IMR-90 (cell line): ENCODE results near the gene TCF7L1. TPM values are rescaled to one million over a fixed set of nuclear protein-coding genes. Genes with fewer than 3 reads are reported as not detected.

Experiments used
- ATAC-seq: fragments of 200-7000 bp; cut with Tn5 transposase; 2 replicates; pipeline ENCODE4 v1.9.1; 2020; ENCODE audit warnings: low read depth, mild to moderate bottlenecking, moderate library complexity
- BruUV-seq: library from RNA; stranded (reverse); fragments of 400-500 nt; replicated peaks from 2 replicates; lab custom pipeline; 2021; lab: Mats Ljungman, UMichigan
- CTCF ChIA-PET: fragments of 300-600 bp; formaldehyde crosslinking; extraction: SDS; loops from one replicate; lab custom pipeline; 2021; ENCODE audit warnings: antibody characterized with exemption; lab: Yijun Ruan, JAX
- POLR2A ChIA-PET: fragments of 300-600 bp; sonication (Branson Sonifier 250); formaldehyde crosslinking; loops from one replicate; lab custom pipeline; 2022; ENCODE audit warnings: antibody characterized with exemption; ENCODE audit not compliant: unreplicated experiment; lab: Charles Lee
- DNase-seq: peaks from one replicate; pipeline ENCODE4 v3.0.0; 2013
- H2AFZ ChIP-seq: replicated peaks from 2 replicates; pipeline ENCODE3; 2013; ENCODE audit warnings: low read length, mild to moderate bottlenecking; ENCODE audit not compliant: poor library complexity
- H2AK5ac ChIP-seq: 2 replicates; pipeline ENCODE4 v1.6.1; 2013; ENCODE audit warnings: low read depth, low read length, inconsistent platforms
- H2AK9ac ChIP-seq: replicated peaks from 2 replicates; pipeline ENCODE3; 2013; ENCODE audit warnings: mild to moderate bottlenecking, low read depth, low read length, moderate library complexity; ENCODE audit not compliant: poor library complexity
- H2BK120ac ChIP-seq: 2 replicates; pipeline ENCODE4 v1.6.1; 2013; ENCODE audit warnings: low read depth, low read length, inconsistent platforms
- H2BK15ac ChIP-seq: 3 replicates; pipeline ENCODE4 v1.6.1; 2013; ENCODE audit warnings: low read depth, low read length, inconsistent platforms
- H2BK20ac ChIP-seq: 2 replicates; pipeline ENCODE4 v1.6.1; 2013; ENCODE audit warnings: low read depth, mild to moderate bottlenecking, inconsistent platforms, low read length, moderate library complexity
- H2BK5ac ChIP-seq: 2 replicates; pipeline ENCODE4 v1.6.1; 2013; ENCODE audit warnings: mild to moderate bottlenecking, low read depth, low read length, inconsistent platforms; ENCODE audit not compliant: poor library complexity, severe bottlenecking
- H3K14ac ChIP-seq: replicated peaks from 2 replicates; pipeline ENCODE4 v1.6.1; 2013; ENCODE audit warnings: low read depth, low read length, inconsistent platforms
- H3K18ac ChIP-seq: 2 replicates; pipeline ENCODE4 v1.6.1; 2013; ENCODE audit warnings: low read depth, low read length, control low read depth
- H3K23ac ChIP-seq: 2 replicates; pipeline ENCODE4 v1.6.1; 2013; ENCODE audit warnings: low read depth, low read length, inconsistent platforms
- H3K27ac ChIP-seq: 2 replicates; pipeline ENCODE4 v1.5.1; 2013; ENCODE audit warnings: mild to moderate bottlenecking, control low read depth, low read length; ENCODE audit not compliant: insufficient read depth
- H3K27me3 ChIP-seq: 2 replicates; pipeline ENCODE4 v1.6.1; 2013; ENCODE audit warnings: low read length; ENCODE audit not compliant: control insufficient read depth, insufficient read depth
- H3K36me3 ChIP-seq: 2 replicates; pipeline ENCODE4 v1.6.1; 2013; ENCODE audit warnings: low read length, mixed read lengths; ENCODE audit not compliant: control insufficient read depth, insufficient read depth
- H3K4ac ChIP-seq: 2 replicates; pipeline ENCODE4 v1.6.1; 2013; ENCODE audit warnings: low read depth, low read length, inconsistent platforms
- H3K4me1 ChIP-seq: 2 replicates; pipeline ENCODE4 v1.6.1; 2013; ENCODE audit warnings: low read length, mixed read lengths; ENCODE audit not compliant: control insufficient read depth, insufficient read depth
- H3K4me2 ChIP-seq: 2 replicates; pipeline ENCODE4 v1.6.1; 2013; ENCODE audit warnings: low read depth, mild to moderate bottlenecking, control low read depth, low read length, moderate library complexity
- H3K4me3 ChIP-seq: 2 replicates; pipeline ENCODE4 v1.5.1; 2013; ENCODE audit warnings: low read depth, mild to moderate bottlenecking, control low read depth, low read length, moderate library complexity; ENCODE audit not compliant: insufficient read depth
- H3K56ac ChIP-seq: 2 replicates; pipeline ENCODE4 v1.6.1; 2013; ENCODE audit warnings: low read length, inconsistent platforms; ENCODE audit not compliant: insufficient read depth; ENCODE audit errors: extremely low read depth
- H3K79me1 ChIP-seq, 2 experiments: 2 replicates each; pipeline ENCODE4 v1.6.1; 2013; ENCODE audit warnings: low read length in 2 of 2, inconsistent platforms in 1 of 2, low read depth in 1 of 2
- H3K9ac ChIP-seq: 2 replicates; pipeline ENCODE4 v1.6.1; 2013; ENCODE audit warnings: low read depth, low read length, control low read depth
- H3K9me1 ChIP-seq: 2 replicates; pipeline ENCODE4 v1.6.1; 2013; ENCODE audit warnings: low read length, inconsistent platforms; ENCODE audit not compliant: insufficient read depth
- H3K9me3 ChIP-seq: 2 replicates; pipeline ENCODE4 v1.6.1; 2013; ENCODE audit warnings: low read length; ENCODE audit not compliant: control insufficient read depth, insufficient read depth
- H4K20me1 ChIP-seq: 2 replicates; pipeline ENCODE4 v1.6.1; 2013; ENCODE audit warnings: low read length, inconsistent platforms; ENCODE audit not compliant: insufficient read depth
- H4K5ac ChIP-seq: 2 replicates; pipeline ENCODE4 v1.6.1; 2013; ENCODE audit warnings: mild to moderate bottlenecking, low read depth, low read length, control low read depth
- H4K8ac ChIP-seq, 2 experiments: 2 replicates each; pipeline ENCODE4 v1.6.1; 2013; ENCODE audit warnings: low read depth in 2 of 2, low read length in 2 of 2, control low read depth in 1 of 2, inconsistent platforms in 1 of 2
- H4K91ac ChIP-seq: 2 replicates; pipeline ENCODE4 v1.6.1; 2013; ENCODE audit warnings: low read depth, low read length, inconsistent platforms; ENCODE audit not compliant: insufficient read depth
- BHLHE40 ChIP-seq: fragments of 150-350 bp; IDR thresholded peaks from 2 replicates; pipeline ENCODE4 v1.6.1; 2016; ENCODE audit warnings: mild to moderate bottlenecking, low read depth, low read length
- FOS ChIP-seq: fragments of 150-350 bp; IDR thresholded peaks from 2 replicates; pipeline ENCODE4 v1.6.1; 2016; ENCODE audit warnings: low read depth, low read length
- MAFK ChIP-seq: IDR thresholded peaks from 2 replicates; pipeline ENCODE4 v1.6.1; 2012; ENCODE audit warnings: low read depth, low read length, improper control_type of control experiment
- MAZ ChIP-seq: IDR thresholded peaks from 2 replicates; pipeline ENCODE4 v1.6.1; 2012; ENCODE audit warnings: low read depth, mild to moderate bottlenecking, low read length, improper control_type of control experiment, moderate library complexity, borderline replicate concordance
- POLR2A ChIP-seq: IDR thresholded peaks from 2 replicates; pipeline ENCODE4 v1.6.1; 2012; ENCODE audit warnings: mild to moderate bottlenecking, low read depth, low read length
- RAD21 ChIP-seq: IDR thresholded peaks from 2 replicates; pipeline ENCODE4 v1.6.1; 2012; ENCODE audit warnings: low read length, improper control_type of control experiment
- RCOR1 ChIP-seq: IDR thresholded peaks from 2 replicates; pipeline ENCODE4 v1.6.1; 2012; ENCODE audit warnings: mild to moderate bottlenecking, low read length, improper control_type of control experiment; ENCODE audit not compliant: insufficient replicate concordance
- RFX5 ChIP-seq: IDR thresholded peaks from 2 replicates; pipeline ENCODE4 v1.8.0; 2012; ENCODE audit warnings: low read depth, mild to moderate bottlenecking, low read length, moderate library complexity
- WGBS, 2 experiments: methylation state at CpG; one replicate each; pipeline versions ENCODE4 v1.1.5 to v1.1.7; 2013; ENCODE audit warnings: missing lambda C conversion rate in 2 of 2; ENCODE audit not compliant: insufficient read length in 1 of 2; ENCODE audit errors: extremely low coverage in 2 of 2; 5-methylcytosine and 5-hydroxymethylcytosine counted together
- dilution Hi-C: fragments of 300-500 bp; cut with HindIII; formaldehyde crosslinking; loops from one replicate; pipeline ENCODE4 v1.14.3; 2018; ENCODE audit warnings: low sequenced_read_pairs; ENCODE audit not compliant: unreplicated experiment
- in situ Hi-C: fragments of 300-500 bp; cut with MboI; formaldehyde crosslinking; loops from 3 replicates; pipeline ENCODE4 v1.14.3; 2019; ENCODE audit warnings: low sequenced_read_pairs, inconsistent platforms, mixed read lengths
- intact Hi-C: fragments of 100-400 bp; cut with micrococcal nuclease; formaldehyde crosslinking; loops from 2 replicates; pipeline ENCODE4 v1.10.0; 2022
- polyA plus RNA-seq, 3 experiments: library from polyadenylated mRNA; depleted of rRNA; stranded (reverse); fragments of >200 nt; gene quantifications; 2 replicates each; pipeline ENCODE4 v1.2.3, GENCODE V29; 2012; ENCODE audit warnings: low replicate concordance in 1 of 3
- total RNA-seq: library from RNA; depleted of rRNA; stranded (reverse); fragments of >200 nt; gene quantifications from 2 replicates; pipeline ENCODE4 v1.2.3, GENCODE V29; 2012
- TF ChIP-seq, protein P1 (sequence below): conservative IDR thresholded peaks from 2 replicates; pipeline ENCODE4 v1.5.1; 2012; ENCODE audit warnings: mild to moderate bottlenecking, low read depth, low read length, improper control_type of control experiment

TCF7L1 gene
- total and polyA plus RNA-seq, 2 of the 4 experiments (the other 2 are of a cell fraction): 0.72 to 11.1 TPM

GRCh38 chr2:85355073-85355410, 221.8 kb downstream of the TCF7L1 start:
- 23% methylated on average over 3 of the region's 10 CpGs; no CpG with 5 or more reads in 1 of the 2 experiments for WGBS, 2 experiments
- CTCF ChIA-PET: interaction anchor here (0.9 kb wide), 1 partner anchor 10 kb away, joined by 3 read pairs; no protein-coding TSS in a partner anchor
- intact Hi-C loops: loop anchor here (2.0 kb wide), 1 partner anchor 58 kb away; no protein-coding TSS in a partner anchor

More at GRCh38 chr2:85355073-85355410, 221.8 kb downstream of the TCF7L1 start:
- no peaks in the 10 kb centered on the region for H3K9me3 ChIP-seq
- H3K14ac ChIP-seq: peak overlapping the region; percentile 98
- H4K8ac ChIP-seq: peak overlapping the region; percentile 88 to 99
- peaks cover 16% of the 10 kb centered on the region for H3K9me1 ChIP-seq
- peak overlapping the region; percentile 89 for H2BK5ac ChIP-seq
- H3K4me1 ChIP-seq: peaks cover 6% of the 10 kb centered on the region
- H3K4me2 ChIP-seq: peak overlapping the region; percentile 87
- H3K27me3 ChIP-seq: no peaks in the 10 kb centered on the region
- in situ Hi-C loops: no loop called here
- ATAC-seq: no peak
- no peak for DNase-seq
- H3K56ac ChIP-seq: peak overlapping the region; percentile 90
- peaks cover 35 to 54% of the 10 kb centered on the region in 2 experiments for H3K79me1 ChIP-seq
- H2BK15ac ChIP-seq: 0 out of 3 replicates have a peak overlapping the region, but pooled peaks have one; percentile 31
- H3K9ac ChIP-seq: peak overlapping the region; percentile 96
- H3K27ac ChIP-seq: peak overlapping the region; percentile 87
- POLR2A ChIA-PET: interaction anchor here (0.6 to 1.2 kb wide), 3 partner anchors 22 to 245 kb away, joined by 3 to 6 read pairs (median 4); partner anchors contain the start of gene TGOLN2
- peaks cover 26% of the 10 kb centered on the region for H3K36me3 ChIP-seq
- peak overlapping the region; percentile 84 for H4K91ac ChIP-seq
- H3K4me3 ChIP-seq: peak overlapping the region; percentile 64
- peak overlapping the region; percentile 84 for H4K5ac ChIP-seq
- H4K20me1 ChIP-seq: no peaks in the 10 kb centered on the region
- H2AK9ac ChIP-seq: peak overlapping the region; percentile 94
- TF ChIP-seq FOS: no peak
- no peak for TF ChIP-seq BHLHE40
- TF ChIP-seq MAFK: no peak
- TF ChIP-seq, protein P1, sequence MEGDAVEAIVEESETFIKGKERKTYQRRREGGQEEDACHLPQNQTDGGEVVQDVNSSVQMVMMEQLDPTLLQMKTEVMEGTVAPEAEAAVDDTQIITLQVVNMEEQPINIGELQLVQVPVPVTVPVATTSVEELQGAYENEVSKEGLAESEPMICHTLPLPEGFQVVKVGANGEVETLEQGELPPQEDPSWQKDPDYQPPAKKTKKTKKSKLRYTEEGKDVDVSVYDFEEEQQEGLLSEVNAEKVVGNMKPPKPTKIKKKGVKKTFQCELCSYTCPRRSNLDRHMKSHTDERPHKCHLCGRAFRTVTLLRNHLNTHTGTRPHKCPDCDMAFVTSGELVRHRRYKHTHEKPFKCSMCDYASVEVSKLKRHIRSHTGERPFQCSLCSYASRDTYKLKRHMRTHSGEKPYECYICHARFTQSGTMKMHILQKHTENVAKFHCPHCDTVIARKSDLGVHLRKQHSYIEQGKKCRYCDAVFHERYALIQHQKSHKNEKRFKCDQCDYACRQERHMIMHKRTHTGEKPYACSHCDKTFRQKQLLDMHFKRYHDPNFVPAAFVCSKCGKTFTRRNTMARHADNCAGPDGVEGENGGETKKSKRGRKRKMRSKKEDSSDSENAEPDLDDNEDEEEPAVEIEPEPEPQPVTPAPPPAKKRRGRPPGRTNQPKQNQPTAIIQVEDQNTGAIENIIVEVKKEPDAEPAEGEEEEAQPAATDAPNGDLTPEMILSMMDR: no peak
- no peak for TF ChIP-seq RFX5
- TF ChIP-seq MAZ: no peak
- no peak for TF ChIP-seq RAD21
- TF ChIP-seq POLR2A: no peak
- no peak for TF ChIP-seq RCOR1
- peak overlapping the region; percentile 77; the same call in 1 of the 2 replicates for H3K18ac ChIP-seq
- dilution Hi-C loops: no loop called here
- peak overlapping the region; percentile 97 for H3K4ac ChIP-seq
- H3K23ac ChIP-seq: peak overlapping the region; percentile 97
- 0 out of 2 replicates have a peak overlapping the region, but pooled peaks have one; percentile 62 for H2BK120ac ChIP-seq
- peak overlapping the region; percentile 90 for H2AK5ac ChIP-seq
- H2BK20ac ChIP-seq: no peak overlapping the region
- no TSS peak for BruUV-seq
- peak overlapping the region; percentile 98 for H2AFZ ChIP-seq
